Stimulated activated naive B cell treated with anti-CD40 and anti-IgM and Interleukin-4, amounts not matched to agents 10 μg/mL and 1 μg/mL and 100 μg/mL, for 72 hours (primary cell): ENCODE data around the gene F2.
"Not testable (repeated sequence)": the region's sequence is repeated elsewhere in the genome, so short reads cannot be mapped to it uniquely, and the experiment has no call there.

Source experiments
- ATAC-seq, 2 donors: fragments of 150-1000 bp; cut with Tn5 transposase; replicated peaks; 2 replicates each; pipeline ENCODE4 v1.10.0; 2021; ENCODE audit warnings: moderate library complexity in 1 of 2
- DNase-seq: peaks from one replicate; pipeline ENCODE4 v3.0.0; 2021
- H3K27ac Mint-ChIP-seq: one replicate; pipeline ENCODE4 v1.8.0; 2022; ENCODE audit warnings: mild to moderate bottlenecking, mixed read lengths
- H3K27me3 Mint-ChIP-seq, 2 donors: one replicate each; pipeline ENCODE4 v1.8.0; 2022; ENCODE audit warnings: mixed read lengths in 2 of 2
- H3K36me3 Mint-ChIP-seq, 2 donors: one replicate each; pipeline ENCODE4 v1.8.0; 2022; ENCODE audit warnings: mixed read lengths in 2 of 2, mild to moderate bottlenecking in 1 of 2
- H3K4me1 Mint-ChIP-seq, 2 donors: one replicate each; pipeline ENCODE4 v1.8.0; 2022; ENCODE audit warnings: mixed read lengths in 2 of 2, mild to moderate bottlenecking in 1 of 2
- H3K4me3 Mint-ChIP-seq, 2 donors: one replicate each; pipeline ENCODE4 v1.8.0; 2022; ENCODE audit warnings: mild to moderate bottlenecking in 2 of 2, mixed read lengths in 2 of 2, moderate library complexity in 1 of 2
- H3K9me3 Mint-ChIP-seq, 2 donors: one replicate each; pipeline ENCODE4 v1.8.0; 2022; ENCODE audit warnings: mixed read lengths in 2 of 2, mild to moderate bottlenecking in 1 of 2

Gene F2

DNA sequence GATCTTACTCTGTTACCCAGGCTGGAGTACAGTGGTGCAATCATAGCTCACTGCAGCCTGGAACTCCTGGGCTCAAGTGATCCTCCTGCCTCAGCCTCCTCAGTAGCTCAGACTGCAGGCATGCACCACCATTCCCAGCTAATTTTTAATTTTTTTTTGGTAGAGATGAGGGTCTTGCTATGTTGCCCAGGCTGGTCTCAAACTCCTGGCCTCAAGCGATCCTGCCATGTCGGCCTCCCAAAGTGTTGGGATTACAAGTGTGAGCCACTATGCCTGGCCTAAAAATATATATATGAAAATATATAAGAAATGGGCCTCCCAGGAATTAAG lies 1.2 kb upstream of the F2 start:
- not testable (repeated sequence) for DNase-seq, H3K27me3 Mint-ChIP-seq, H3K27ac Mint-ChIP-seq, ATAC-seq, H3K9me3 Mint-ChIP-seq, H3K4me1 Mint-ChIP-seq, H3K36me3 Mint-ChIP-seq, H3K4me3 Mint-ChIP-seq

DNA sequence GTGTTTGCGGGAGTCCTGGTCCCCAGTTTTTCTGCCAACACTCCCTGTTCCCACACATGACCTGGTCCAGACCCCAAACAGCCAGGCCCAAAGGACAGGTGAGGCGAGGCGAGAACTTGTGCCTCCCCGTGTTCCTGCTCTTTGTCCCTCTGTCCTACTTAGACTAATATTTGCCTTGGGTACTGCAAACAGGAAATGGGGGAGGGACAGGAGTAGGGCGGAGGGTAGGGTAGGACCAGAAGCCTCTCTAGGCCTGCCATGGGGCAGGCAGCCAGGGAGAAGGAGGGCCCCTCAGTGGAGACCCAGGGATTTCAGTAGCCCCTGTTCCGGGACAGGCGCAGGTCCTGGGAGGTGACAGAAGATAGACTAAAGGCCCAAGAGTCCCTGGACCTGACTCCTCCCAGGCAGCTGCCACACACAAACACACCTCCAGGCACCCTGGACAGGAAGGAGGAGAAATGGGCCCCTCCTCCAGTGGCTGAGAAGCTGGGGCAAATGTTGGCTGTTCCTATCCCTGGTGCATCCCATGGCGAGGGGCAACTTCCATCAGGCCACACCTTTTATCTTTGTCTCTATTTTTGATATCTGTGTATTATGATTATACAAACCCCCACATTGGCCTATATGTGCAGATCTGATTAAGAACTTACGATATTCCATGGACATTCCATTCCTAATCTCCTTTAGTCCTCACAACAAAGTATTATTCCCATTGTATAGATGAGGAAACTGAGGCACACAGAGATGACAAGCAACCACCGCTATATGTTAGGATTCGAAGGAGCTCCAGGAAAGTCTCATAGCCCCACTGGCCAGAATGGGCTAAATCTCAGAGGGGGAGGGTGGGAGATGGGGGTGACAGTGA lies 626 bp upstream of the F2 start:
- no peak for DNase-seq
- no peaks in the 10 kb centered on the region for H3K4me1 Mint-ChIP-seq
- no peak overlapping the region for H3K27ac Mint-ChIP-seq
- ATAC-seq = no peak
- no peaks in the 10 kb centered on the region for H3K27me3 Mint-ChIP-seq
- no peak overlapping the region for H3K4me3 Mint-ChIP-seq
- H3K9me3 Mint-ChIP-seq = no peaks in the 10 kb centered on the region
- no peaks in the 10 kb centered on the region for H3K36me3 Mint-ChIP-seq

DNA sequence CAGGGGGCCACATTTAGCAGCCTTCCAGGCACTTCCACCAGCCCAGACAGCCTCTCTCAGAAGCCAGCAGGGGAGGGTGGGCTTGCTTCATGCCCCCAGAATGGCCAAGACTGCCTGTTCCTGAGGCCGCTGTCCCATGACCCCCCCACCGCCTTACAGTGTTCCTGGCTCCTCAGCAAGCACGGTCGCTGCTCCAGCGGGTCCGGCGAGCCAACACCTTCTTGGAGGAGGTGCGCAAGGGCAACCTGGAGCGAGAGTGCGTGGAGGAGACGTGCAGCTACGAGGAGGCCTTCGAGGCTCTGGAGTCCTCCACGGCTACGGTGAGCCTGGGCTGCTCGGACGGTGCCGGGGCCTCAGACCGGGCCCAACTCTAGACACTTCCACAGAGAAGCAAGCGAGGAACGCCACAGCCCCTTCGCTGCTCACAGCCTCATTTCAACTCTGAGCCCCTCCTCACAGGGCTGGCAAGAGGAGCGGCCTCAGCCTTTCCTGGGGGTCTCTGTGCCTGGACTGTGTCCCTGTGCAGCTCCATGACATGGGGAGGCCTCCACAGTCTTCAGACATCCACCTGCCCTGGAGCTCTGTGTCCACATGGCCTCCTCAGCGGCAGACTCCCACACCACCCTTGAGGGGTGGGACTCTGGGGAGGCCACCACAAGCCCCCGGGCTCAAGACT lies 668 bp downstream of the F2 start:
- Mint-ChIP-seq H3K27me3 (no peaks in the 10 kb centered on the region), H3K4me1 (no peaks in the 10 kb centered on the region), H3K36me3 (no peaks in the 10 kb centered on the region), H3K27ac (no peak overlapping the region), H3K4me3 (no peak overlapping the region), H3K9me3 (no peaks in the 10 kb centered on the region)
- DNase-seq (no peak), ATAC-seq (peak in 1 of 2 donors; percentile 16)

DNA sequence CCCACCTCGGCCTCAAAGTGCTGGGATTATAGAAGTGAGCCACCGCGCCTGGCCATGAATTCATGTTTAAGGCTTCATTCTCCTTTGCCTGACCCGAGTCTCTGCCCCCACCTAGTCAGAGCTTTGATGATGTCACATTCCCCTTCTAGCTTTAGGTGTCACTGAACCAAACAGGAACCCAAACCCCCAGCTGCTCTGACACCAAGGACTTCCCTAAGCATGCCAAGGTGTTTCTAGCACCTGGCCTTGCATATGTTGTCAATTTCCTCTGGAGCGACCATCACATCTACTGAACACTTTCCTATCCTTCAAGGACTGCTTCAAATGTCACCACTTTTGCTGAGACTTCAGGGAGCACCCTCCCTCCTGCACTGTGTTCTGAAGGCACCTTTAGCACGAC lies 2.3 kb downstream of the F2 start:
- DNase-seq (no peak), ATAC-seq (no peak)
- Mint-ChIP-seq H3K4me3 (no peak overlapping the region), H3K9me3 (no peaks in the 10 kb centered on the region), H3K36me3 (no peaks in the 10 kb centered on the region), H3K27me3 (no peaks in the 10 kb centered on the region), H3K4me1 (no peaks in the 10 kb centered on the region), H3K27ac (no peak overlapping the region)

DNA sequence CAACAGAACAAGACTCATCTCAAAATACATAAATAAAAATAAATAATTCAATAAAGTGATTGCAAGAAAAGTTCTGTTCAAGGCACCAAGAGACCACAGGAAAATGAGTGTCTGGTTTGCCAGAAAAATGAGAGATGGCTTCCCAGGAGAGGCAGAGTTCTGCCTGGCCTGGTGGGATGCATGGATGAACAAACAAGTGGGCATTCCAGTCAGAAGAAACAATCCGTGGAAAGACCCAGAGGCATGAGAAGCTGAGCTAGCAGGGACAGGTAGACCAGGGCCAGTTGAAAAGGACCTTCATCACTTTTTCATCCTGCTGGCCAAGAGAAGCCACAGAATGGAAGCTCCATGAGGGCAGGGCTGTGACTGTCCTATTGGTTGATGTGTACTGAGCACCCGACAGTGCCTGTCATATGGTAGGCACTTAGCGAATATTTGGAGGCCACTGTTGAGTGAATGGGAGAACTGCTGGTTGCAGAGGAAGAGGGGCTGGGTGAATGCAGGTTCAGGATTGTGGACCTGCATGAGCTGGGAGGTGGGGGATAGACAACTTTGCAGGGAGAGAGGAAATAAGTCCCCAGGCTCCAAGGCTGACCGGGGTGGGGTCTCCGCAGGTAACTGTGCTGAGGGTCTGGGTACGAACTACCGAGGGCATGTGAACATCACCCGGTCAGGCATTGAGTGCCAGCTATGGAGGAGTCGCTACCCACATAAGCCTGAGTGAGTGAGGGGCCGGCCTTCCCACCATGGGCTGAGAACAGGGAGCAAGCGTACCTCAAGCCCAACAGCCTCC lies 3.7 kb downstream of the F2 start:
- ATAC-seq (no peak), DNase-seq (no peak)
- no peak overlapping the region for H3K27ac Mint-ChIP-seq
- H3K9me3 Mint-ChIP-seq = no peaks in the 10 kb centered on the region
- H3K4me1 Mint-ChIP-seq = no peaks in the 10 kb centered on the region
- H3K27me3 Mint-ChIP-seq = no peaks in the 10 kb centered on the region
- no peak overlapping the region for H3K4me3 Mint-ChIP-seq
- no peaks in the 10 kb centered on the region for H3K36me3 Mint-ChIP-seq

DNA sequence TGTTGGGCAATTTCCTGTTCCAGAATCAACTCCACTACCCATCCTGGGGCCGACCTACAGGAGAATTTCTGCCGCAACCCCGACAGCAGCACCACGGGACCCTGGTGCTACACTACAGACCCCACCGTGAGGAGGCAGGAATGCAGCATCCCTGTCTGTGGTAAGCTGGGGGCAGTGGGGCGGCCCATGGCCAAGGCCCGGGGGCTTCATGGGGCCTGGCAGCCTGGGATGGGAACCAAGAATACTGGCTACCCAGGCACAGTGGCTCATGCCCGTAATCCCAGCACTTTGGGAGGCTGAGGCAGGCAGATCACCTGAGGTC lies 4.3 kb downstream of the F2 start:
- Mint-ChIP-seq H3K36me3 (no peaks in the 10 kb centered on the region), H3K4me1 (no peaks in the 10 kb centered on the region), H3K9me3 (no peaks in the 10 kb centered on the region), H3K4me3 (no peak overlapping the region), H3K27ac (no peak overlapping the region), H3K27me3 (no peaks in the 10 kb centered on the region)
- DNase-seq (no peak), ATAC-seq (no peak)

DNA sequence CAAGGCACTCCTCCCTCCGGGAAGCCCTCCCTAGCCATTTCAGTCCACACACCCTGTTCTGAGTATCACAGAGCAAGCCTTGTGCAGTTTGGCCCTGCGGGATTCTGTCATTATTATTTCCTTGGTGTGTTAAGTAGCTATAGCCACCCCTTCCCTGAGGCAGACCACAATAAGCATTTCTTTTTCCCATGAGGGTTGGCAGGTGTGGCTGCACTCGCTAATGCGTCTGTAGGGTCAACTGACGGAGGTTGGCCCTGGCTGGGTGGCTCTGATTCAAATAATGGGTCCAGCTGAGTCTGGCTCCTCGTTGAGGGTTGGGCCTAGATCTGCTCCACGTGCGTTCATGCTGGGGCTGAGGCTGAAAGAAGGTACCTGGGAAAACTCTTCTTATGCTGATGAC lies 5.1 kb downstream of the F2 start:
- H3K4me3 Mint-ChIP-seq = no peak overlapping the region
- ATAC-seq = peak in 1 of 2 donors; percentile 50
- no peaks in the 10 kb centered on the region for H3K9me3 Mint-ChIP-seq
- no peaks in the 10 kb centered on the region for H3K36me3 Mint-ChIP-seq
- H3K4me1 Mint-ChIP-seq = no peaks in the 10 kb centered on the region
- no peak overlapping the region for H3K27ac Mint-ChIP-seq
- no peaks in the 10 kb centered on the region for H3K27me3 Mint-ChIP-seq
- no peak for DNase-seq

DNA sequence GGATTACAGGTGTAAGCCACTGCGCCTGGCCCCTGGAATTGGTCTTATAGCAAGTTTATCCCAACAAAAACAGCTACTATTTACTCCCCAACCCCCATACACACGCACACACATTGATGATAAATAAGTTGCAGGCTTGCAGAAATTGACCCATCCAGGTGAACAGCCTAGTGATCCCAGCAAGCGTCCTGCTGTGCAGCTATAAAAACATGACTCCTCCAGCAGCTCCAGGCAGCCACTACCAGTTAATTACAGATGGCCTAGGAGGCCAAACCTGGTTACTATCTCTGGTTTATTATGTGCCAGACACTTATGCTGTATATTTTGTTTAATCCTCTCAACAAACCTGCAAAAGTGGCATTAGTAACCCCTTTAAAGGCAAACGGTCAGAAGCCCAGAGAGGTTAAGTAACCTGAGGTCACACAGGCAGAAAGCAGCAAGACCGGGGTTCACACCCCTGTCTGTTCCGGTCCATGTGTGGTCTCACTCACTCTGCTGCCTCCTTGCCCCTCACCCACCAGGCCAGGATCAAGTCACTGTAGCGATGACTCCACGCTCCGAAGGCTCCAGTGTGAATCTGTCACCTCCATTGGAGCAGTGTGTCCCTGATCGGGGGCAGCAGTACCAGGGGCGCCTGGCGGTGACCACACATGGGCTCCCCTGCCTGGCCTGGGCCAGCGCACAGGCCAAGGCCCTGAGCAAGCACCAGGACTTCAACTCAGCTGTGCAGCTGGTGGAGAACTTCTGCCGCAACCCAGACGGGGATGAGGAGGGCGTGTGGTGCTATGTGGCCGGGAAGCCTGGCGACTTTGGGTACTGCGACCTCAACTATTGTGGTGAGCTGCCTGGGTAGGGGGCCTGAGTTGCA lies 6.6 kb downstream of the F2 start:
- Mint-ChIP-seq H3K4me1 (no peaks in the 10 kb centered on the region), H3K27ac (no peak overlapping the region), H3K36me3 (no peaks in the 10 kb centered on the region), H3K4me3 (no peak overlapping the region), H3K9me3 (no peaks in the 10 kb centered on the region), H3K27me3 (no peaks in the 10 kb centered on the region)
- ATAC-seq = no peak
- DNase-seq = no peak

DNA sequence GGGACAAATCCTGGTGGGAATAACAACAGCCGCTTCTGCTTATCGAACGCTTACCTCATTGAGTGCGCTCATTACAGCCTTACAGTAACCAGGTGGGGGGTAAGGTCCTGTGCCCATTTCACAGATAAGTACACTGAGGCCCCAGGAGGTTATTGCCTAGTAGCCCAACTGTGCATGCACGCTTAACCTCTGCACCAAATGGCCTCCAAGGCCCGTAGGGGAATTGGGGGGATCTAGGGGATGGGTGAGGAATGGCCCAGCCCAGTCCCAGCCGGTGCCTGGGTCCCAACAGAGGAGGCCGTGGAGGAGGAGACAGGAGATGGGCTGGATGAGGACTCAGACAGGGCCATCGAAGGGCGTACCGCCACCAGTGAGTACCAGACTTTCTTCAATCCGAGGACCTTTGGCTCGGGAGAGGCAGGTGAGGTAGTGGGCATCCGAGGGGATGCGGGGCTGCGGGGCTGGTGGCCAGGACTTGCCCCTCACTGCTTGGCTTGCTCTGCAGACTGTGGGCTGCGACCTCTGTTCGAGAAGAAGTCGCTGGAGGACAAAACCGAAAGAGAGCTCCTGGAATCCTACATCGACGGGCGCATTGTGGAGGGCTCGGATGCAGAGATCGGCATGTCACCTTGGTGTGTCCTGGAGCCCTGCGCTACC lies 7.3 kb downstream of the F2 start:
- Mint-ChIP-seq H3K27me3 (no peaks in the 10 kb centered on the region), H3K27ac (no peak overlapping the region), H3K4me1 (no peaks in the 10 kb centered on the region), H3K9me3 (no peaks in the 10 kb centered on the region), H3K36me3 (no peaks in the 10 kb centered on the region), H3K4me3 (no peak overlapping the region)
- DNase-seq = no peak
- ATAC-seq = no peak

DNA sequence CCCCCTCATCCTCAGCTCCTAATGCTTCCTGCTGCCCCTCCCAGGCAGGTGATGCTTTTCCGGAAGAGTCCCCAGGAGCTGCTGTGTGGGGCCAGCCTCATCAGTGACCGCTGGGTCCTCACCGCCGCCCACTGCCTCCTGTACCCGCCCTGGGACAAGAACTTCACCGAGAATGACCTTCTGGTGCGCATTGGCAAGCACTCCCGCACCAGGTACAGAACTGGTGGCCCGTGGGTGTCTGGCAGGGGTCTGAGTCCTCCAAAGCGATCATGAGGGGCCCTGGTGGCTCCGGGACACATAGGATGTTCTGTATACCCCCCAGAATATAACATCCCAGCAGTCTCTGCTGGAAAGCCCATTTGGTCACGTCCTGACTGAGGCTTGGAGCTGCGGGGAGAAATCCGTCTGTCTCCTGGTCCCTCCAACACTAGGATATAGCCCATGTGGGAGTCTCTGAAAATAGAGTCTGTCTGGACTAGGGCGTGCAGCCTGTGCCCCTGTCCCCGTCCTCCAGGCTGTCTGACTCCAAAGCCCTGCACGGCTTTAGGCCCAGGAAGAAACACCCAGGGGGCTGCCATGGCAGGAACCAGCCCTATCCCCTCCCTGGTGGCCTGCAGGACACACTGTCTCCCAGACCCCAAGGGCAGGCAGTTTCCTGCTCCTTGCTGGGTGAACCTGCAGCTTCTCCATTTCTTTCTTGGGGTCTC lies 9.1 kb downstream of the F2 start:
- H3K9me3 Mint-ChIP-seq = no peaks in the 10 kb centered on the region
- H3K4me1 Mint-ChIP-seq = no peaks in the 10 kb centered on the region
- no peaks in the 10 kb centered on the region for H3K36me3 Mint-ChIP-seq
- DNase-seq (no peak), ATAC-seq (no peak)
- H3K27ac Mint-ChIP-seq = no peak overlapping the region
- H3K27me3 Mint-ChIP-seq = no peaks in the 10 kb centered on the region
- no peak overlapping the region for H3K4me3 Mint-ChIP-seq

DNA sequence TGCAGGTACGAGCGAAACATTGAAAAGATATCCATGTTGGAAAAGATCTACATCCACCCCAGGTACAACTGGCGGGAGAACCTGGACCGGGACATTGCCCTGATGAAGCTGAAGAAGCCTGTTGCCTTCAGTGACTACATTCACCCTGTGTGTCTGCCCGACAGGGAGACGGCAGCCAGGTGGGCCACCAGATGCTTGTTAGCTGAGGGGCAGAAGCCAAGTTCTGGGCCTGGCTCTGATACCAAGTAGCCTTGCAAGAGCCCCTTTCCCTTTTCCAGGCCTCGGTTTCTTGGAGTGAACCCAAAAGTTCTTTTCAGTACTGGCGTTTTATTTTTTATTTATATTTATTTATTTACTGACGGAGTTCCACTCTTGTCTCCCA lies 9.6 kb downstream of the F2 start:
- H3K27ac Mint-ChIP-seq = no peak overlapping the region
- no peak overlapping the region for H3K4me3 Mint-ChIP-seq
- H3K9me3 Mint-ChIP-seq = no peaks in the 10 kb centered on the region
- no peaks in the 10 kb centered on the region for H3K27me3 Mint-ChIP-seq
- ATAC-seq = no peak
- no peaks in the 10 kb centered on the region for H3K4me1 Mint-ChIP-seq
- H3K36me3 Mint-ChIP-seq = no peaks in the 10 kb centered on the region
- DNase-seq = no peak

DNA sequence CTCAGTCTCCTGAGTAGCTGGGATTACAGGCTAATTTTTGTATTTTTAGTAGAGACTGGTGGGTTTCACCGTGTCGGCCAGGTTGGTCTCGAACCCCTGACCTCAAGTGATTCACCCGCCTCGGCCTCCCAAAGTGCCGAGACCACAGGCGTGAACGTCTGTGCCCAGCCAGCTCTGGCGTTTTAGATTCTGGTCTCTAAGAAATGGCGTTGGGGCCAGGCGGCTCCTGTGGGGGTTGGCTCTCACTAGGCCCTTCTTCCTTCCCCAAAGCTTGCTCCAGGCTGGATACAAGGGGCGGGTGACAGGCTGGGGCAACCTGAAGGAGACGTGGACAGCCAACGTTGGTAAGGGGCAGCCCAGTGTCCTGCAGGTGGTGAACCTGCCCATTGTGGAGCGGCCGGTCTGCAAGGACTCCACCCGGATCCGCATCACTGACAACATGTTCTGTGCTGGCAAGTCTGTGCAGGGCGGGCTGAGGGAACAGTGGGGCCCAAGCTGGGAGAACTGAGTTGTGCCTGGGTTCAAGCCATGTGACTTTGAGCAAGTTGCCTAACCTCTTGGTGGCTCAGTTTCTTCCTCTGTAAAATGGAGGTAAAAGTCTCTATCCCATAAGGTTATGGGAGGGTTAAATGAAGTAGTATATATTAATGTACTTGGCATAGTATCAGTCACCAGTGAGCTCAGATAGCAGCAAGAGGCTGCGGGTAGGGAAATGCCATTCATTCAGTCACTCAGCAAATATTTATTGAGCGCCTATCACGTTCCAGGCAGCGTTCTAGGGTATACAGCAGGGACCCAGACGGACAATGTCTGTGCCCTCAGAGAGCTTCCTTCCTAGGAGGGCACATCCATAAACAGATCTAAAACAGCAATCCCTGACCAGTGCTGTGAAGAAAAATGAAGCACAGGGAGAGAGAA lies 10.4 kb downstream of the F2 start:
- Mint-ChIP-seq H3K9me3 (no peaks in the 10 kb centered on the region), H3K36me3 (no peaks in the 10 kb centered on the region), H3K4me1 (no peaks in the 10 kb centered on the region), H3K27ac (no peak overlapping the region), H3K4me3 (no peak overlapping the region), H3K27me3 (no peaks in the 10 kb centered on the region)
- ATAC-seq (no peak), DNase-seq (no peak)

DNA sequence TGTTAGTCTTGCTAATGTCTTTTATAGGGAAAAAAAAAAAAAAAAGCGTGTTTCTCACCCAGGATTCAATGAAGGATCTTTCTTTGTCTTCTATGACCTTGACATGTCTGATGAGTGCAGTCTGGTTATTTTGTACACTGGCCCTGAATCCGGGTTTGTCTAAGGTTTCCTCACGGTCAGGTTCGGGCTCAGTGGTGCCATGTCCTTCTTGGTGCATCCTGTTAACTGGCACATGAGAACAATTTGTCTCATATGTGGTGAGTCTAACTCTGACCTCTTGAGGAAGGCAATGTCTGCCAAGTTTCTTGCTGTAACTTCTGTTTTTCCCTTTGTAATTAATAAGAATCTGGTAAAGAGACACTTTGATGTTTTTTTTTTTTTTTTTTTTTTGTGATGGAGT lies 12.5 kb downstream of the F2 start:
- Mint-ChIP-seq H3K4me3 (no peak overlapping the region), H3K36me3 (no peaks in the 10 kb centered on the region), H3K9me3 (no peaks in the 10 kb centered on the region), H3K27ac (no peak overlapping the region), H3K27me3 (no peaks in the 10 kb centered on the region), H3K4me1 (no peaks in the 10 kb centered on the region)
- no peak for ATAC-seq
- DNase-seq = no peak
